Heart right ventricle (tissue), 16 donors: Measurements from ENCODE around the gene PANX1. TPM values are rescaled to one million over a fixed set of nuclear protein-coding genes. Genes with fewer than 3 reads are reported as not detected.
A peak's percentile ranks its signal among the peaks of the same experiment; 100 is the strongest.

Source experiments
- ATAC-seq, 8 donors: fragments of 200-7000 bp; cut with Tn5 transposase; one replicate each; pipeline ENCODE4 v1.9.1; 2020; ENCODE audit warnings: mild to moderate bottlenecking in 8 of 8, moderate library complexity in 8 of 8, moderate number of reproducible peaks in 1 of 8
- DNase-seq, 2 donors: peaks; one replicate each; pipeline ENCODE4 v3.0.0-alpha.2; 2020
- H3K27ac ChIP-seq, 10 donors: fragments of 200-600 bp; sonication (generic) in 2 of 10; one replicate each; pipeline versions ENCODE4 v1.5.0 to v1.8.0; 2020 to 2022; ENCODE audit warnings: mild to moderate bottlenecking in 3 of 10
- H3K27me3 ChIP-seq, 7 donors: fragments of 200-600 bp; one replicate each; pipeline ENCODE4 v1.8.0; 2021 to 2022; ENCODE audit warnings: mild to moderate bottlenecking in 2 of 7
- H3K36me3 ChIP-seq, 9 donors: fragments of 200-600 bp; sonication (generic) in 1 of 9; one replicate each; pipeline versions ENCODE4 v1.5.0 to v1.8.0; 2020 to 2022; ENCODE audit warnings: mild to moderate bottlenecking in 2 of 9
- H3K4me1 ChIP-seq, 9 donors: fragments of 200-600 bp; sonication (generic) in 1 of 9; one replicate each; pipeline versions ENCODE4 v1.5.0 to v1.8.0; 2020 to 2022; ENCODE audit warnings: mild to moderate bottlenecking in 4 of 9
- H3K4me3 ChIP-seq, 10 donors: fragments of 200-600 bp; sonication (generic) in 2 of 10; one replicate each; pipeline versions ENCODE4 v1.5.0 to v1.8.0; 2020 to 2022; ENCODE audit warnings: mild to moderate bottlenecking in 7 of 10, moderate library complexity in 2 of 10
- H3K9me3 ChIP-seq, 11 donors: fragments of 200-600 bp in 10 of 11; sonication (generic) in 2 of 11; one replicate each; pipeline versions ENCODE4 v1.5.0 to v1.8.0; 2013 to 2022; ENCODE audit warnings: mild to moderate bottlenecking in 2 of 11, control low read depth in 1 of 11, moderate library complexity in 1 of 11
- CTCF ChIP-seq, 9 donors: fragments of 200-600 bp; sonication (generic) in 2 of 9; IDR thresholded peaks; one replicate each; pipeline versions ENCODE4 v1.5.0 to v1.8.0; 2021 to 2022; ENCODE audit warnings: antibody characterized with exemption in 9 of 9, mild to moderate bottlenecking in 5 of 9, moderate library complexity in 1 of 9
- WGBS, 2 donors: extraction: QIAGEN DNeasy Blood & Tissue Kit; methylation state at CpG; one replicate each; pipeline ENCODE4 v1.1.7; 2013; ENCODE audit warnings: inconsistent platforms in 1 of 2; 5-methylcytosine and 5-hydroxymethylcytosine counted together
- intact Hi-C, 10 donors: fragments of 100-400 bp; cut with DNase I; formaldehyde crosslinking; loops; one replicate each; pipeline versions ENCODE4 v1.11.1 to v1.14.2; 2022
- polyA plus RNA-seq, 2 donors: library from polyadenylated mRNA; stranded (reverse); fragments of 200-250 nt; gene quantifications; one replicate each; pipeline ENCODE4 v1.2.3, GENCODE V29; 2013
- total RNA-seq, 10 donors: library from RNA; stranded (reverse); fragmentation: NEBNext Ultra II Directional in 3 of 10; extraction: Animal tissue kit (Norgen Biotek cat#: 25700) in 3 of 10; gene quantifications; one replicate each; pipeline versions ENCODE4 v1.2.1 to v1.2.4, GENCODE V29; 2021 to 2023
- donor health status: Arrhythmogenic right ventricular cardiomyopathy.
- donor health status: ischemic (EF 13 %, LVEDD 7.1; RV severe dilation, severe dysfunction).
- donor health status: healthy with polysubstance abuse.
- donor health status: DM: no; HTN: yes; CAD: no.
- donor health status: DM: no; HTN: no; CAD: no.
- donor health status: ischemic (EF 25% LVEDD 6.9; RV normal size, moderate dysfunction).
- donor health status: ischemic (EF 25% LVEDD 5.7; RV mildly dilated, moderate dysfunction).
- donor health status: healthy.
- donor health status: DM: yes; HTN: yes; CAD: no.
- donor health status: Ischemic cardiomyopathy.
- donor health status: ischemic (EF 35%, LVEDD 5.7; RV mildly dilated, moderate dysfunction).
- donor health status: nonischemic (EF 11% LVEDD 7.7; RV severe dilation, severe dysfunction).
- donor health status: DM: yes; HTN: yes; CAD: no.
- donor health status: PGD.
- donor health status: ischemic (EF 29% LVEDD 5.4; RV normal size, mild dysfunction).
- donor health status: nonischemic (EF 23%, LVEDD 6.1; RV moderate dilation, normal function).

Gene PANX1
- total and polyA plus RNA-seq, 12 donors = 4.4 to 42.4 (median 19.3) TPM

GRCh38 chr11:94134651-94135512 lies 6.2 kb downstream of the PANX1 start:
- Histone ChIP-seq H3K9me3 (no peaks in the 10 kb centered on the region), H3K4me1 (peaks cover 15 to 91% (median 70%) of the 10 kb centered on the region in 9 donors), H3K27ac (peak overlapping the region; percentile 59 to 96 (median 83)), H3K4me3 (peak overlapping the region in 3 of 10 donors; percentile 3 to 12 (median 11)), H3K27me3 (no peaks in the 10 kb centered on the region), H3K36me3 (no peaks in the 10 kb centered on the region)
- peak; percentile 61 to 78 for DNase-seq
- TF ChIP-seq CTCF (IDR thresholded peaks at IDR 0.05) = no peak
- intact Hi-C loops = loop anchor here in 1 of 10 donors (5.0 kb wide), 1 partner anchor 47 kb away; no protein-coding TSS in a partner anchor
- 33 to 38% methylated on average over 10 of the region's 10 CpGs for WGBS, 2 donors
- ATAC-seq = peak; percentile 63 to 90 (median 82)

DNA sequence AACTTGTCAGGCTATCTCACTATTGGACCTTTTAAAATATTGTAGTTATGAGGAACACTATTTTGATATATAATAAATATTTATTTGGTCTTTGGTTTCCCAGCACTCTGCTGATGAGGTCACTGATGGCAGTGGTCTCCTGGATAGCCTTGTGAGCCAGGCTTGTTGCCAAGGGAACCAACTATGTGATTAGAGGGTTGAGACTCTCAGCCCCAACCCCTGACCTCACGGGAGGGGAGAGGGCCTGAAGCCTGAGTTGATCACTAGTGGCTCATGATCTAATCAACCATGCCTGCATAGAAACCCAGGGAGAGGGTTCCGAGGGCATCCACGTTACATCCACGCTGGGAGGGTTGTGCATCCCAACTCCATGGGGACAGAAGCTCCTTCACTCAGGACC lies 10.8 kb downstream of the PANX1 start:
- H3K36me3 ChIP-seq = no peaks in the 10 kb centered on the region
- H3K9me3 ChIP-seq = no peaks in the 10 kb centered on the region
- ATAC-seq = no peak
- intact Hi-C loops = no loop called here
- H3K27ac ChIP-seq = no peak overlapping the region
- WGBS, 2 donors = 81 to 86% methylated on average over 4 of the region's 4 CpGs
- H3K4me1 ChIP-seq = peaks cover 21 to 90% (median 60%) of the 10 kb centered on the region in 9 donors
- no peak for DNase-seq
- no peak for TF ChIP-seq CTCF (IDR thresholded peaks at IDR 0.05)
- H3K4me3 ChIP-seq = no peak overlapping the region
- H3K27me3 ChIP-seq = no peaks in the 10 kb centered on the region

GRCh38 chr11:94140154-94140655 lies 11.6 kb downstream of the PANX1 start:
- TF ChIP-seq CTCF (IDR thresholded peaks at IDR 0.05) = no peak
- DNase-seq (no peak), ATAC-seq (no peak)
- H3K36me3 ChIP-seq = no peaks in the 10 kb centered on the region
- peaks cover 13 to 87% (median 53%) of the 10 kb centered on the region in 9 donors for H3K4me1 ChIP-seq
- H3K9me3 ChIP-seq = no peaks in the 10 kb centered on the region
- 82 to 85% methylated on average over 2 of the region's 2 CpGs for WGBS, 2 donors
- intact Hi-C loops = no loop called here
- H3K4me3 ChIP-seq = no peak overlapping the region
- H3K27me3 ChIP-seq = no peaks in the 10 kb centered on the region
- H3K27ac ChIP-seq = no peak overlapping the region

GRCh38 chr11:94141511-94142307 lies 13.1 kb downstream of the PANX1 start:
- DNase-seq = no peak
- Histone ChIP-seq H3K27ac (peak overlapping the region in 1 of 10 donors; percentile 24), H3K27me3 (no peaks in the 10 kb centered on the region), H3K36me3 (no peaks in the 10 kb centered on the region), H3K4me1 (peaks cover 10 to 88% (median 55%) of the 10 kb centered on the region in 9 donors), H3K4me3 (no peak overlapping the region), H3K9me3 (no peaks in the 10 kb centered on the region)
- TF ChIP-seq CTCF (IDR thresholded peaks at IDR 0.05) = no peak
- peak in 7 of 8 donors; percentile 7 to 48 (median 27) for ATAC-seq
- intact Hi-C loops = no loop called here
- 80% methylated on average over 12 of the region's 12 CpGs for WGBS, 2 donors
